HG03565 (cell line): ENCODE results near the gene FCRL5.
"Not testable (repeated sequence)": the region's sequence is repeated elsewhere in the genome, so short reads cannot be mapped to it uniquely, and the experiment has no call there.

ENCODE experiments used
- ATAC-seq: cut with Tn5 transposase; IDR thresholded peaks from one replicate; pipeline ENCODE4 v1.9.1; 2021; ENCODE audit warnings: mild to moderate bottlenecking, moderate library complexity; ENCODE audit not compliant: unreplicated experiment

Gene FCRL5

DNA sequence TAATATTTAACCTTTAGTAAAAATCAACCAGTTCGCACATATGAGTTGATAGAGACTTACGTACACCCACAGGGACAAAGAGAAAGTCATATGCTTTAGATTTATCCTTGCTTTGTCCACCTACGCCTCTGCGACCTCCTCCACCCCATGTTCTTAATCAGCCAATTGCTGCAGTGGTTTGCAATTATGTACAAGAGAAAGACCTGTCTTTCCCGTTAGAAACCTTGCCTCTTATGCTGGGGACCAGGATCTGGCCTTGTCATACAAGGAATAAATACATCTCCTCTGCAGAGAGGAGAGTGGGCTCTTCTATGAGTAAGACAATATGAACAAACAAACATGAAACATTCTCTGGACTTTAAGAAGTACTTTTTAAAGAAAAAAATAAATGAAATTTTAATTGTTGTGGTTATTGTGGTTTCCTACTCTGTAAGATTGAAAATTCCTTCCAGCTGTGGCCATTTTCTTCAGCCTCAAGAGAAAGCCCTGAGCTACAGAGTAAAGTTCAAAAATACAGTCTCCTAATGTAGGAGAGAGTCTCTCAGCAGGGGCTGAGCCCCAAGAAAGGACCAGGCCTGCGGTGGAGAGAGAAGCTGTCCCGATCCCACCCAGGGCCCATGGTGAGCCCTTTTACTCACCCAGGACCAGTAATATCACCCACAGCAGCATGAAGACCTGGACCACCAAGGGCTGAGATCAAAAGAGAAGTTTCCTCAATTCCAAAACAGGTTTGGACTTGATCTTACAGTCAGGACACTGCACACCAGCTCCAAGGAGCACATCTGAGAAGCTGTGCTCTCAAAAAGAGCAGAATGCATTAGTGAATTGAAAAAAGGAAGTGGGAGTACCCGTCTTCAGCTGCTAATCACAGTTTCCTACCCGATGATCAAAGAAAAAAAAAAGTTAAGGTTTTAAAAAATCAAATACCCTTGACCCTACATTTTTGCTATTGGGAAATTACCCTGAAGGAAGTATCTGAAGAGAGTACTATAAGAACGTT is at the start of gene FCRL5:
FCRL5 (minus strand) TSS at position 822 of the 1,000 bp plus-strand sequence; CDS start at position 669, 153 bp downstream.
- peak; percentile 69 for ATAC-seq

DNA sequence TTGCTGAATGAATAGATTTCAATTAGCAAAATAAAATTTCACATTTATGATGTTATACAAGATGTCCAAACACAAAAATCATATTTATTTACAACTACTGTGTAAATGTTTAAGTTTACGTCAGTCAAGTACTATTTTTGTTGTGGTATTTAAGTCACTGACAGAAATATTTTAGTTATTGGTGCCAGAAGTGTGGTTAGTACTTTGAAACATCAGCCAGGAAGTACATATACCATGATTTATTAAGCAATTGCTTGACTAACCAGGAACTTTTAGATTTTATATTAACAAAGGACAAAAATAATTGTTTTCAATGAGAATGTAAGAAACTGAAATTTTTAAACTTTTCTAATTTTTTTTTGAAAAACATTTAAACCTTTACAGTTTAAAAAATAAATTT is 47.9 kb upstream of the FCRL5 start:
- no peak for ATAC-seq

DNA sequence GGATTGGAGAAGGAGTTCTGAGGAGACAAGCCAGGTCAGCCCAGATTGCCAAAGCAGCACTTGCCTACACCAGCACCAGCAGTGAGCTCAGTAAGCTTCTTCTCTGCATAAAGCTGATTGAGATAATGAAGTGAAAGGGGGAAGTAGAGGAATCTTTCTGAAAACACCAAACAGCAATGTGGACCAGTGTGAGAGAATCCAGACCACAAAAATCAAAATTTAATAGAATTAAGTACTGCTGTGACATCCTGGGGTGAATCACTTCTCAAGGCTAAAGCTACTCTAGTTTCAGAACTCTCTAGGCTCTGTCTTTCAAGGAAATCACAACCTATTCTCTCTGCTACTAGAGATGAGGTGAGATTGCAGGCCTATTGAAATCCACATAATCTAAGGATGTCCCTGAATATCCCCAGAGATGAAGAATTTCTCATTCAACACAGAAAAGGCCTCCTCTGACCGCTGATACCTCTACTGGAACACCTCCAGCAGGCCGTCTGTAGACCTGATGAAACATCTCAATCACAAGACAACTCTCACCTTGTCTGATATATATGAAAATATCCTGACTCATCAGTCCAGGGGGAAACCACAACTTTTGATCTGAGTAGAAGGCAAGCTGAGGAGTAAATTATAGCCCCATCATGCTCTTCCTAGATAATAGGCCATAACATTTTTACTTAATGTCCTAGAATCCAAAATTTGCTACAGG is 45.8 kb upstream of the FCRL5 start, which contains the start of gene FCRL4:
FCRL4 (minus strand) TSS at position 127 of the 709 bp plus-strand sequence. CDS start 141 bp downstream, outside the sequence.
- no peak for ATAC-seq

- peak; percentile 45 for ATAC-seq
These were observed 44.1 kb upstream of the FCRL5 start for GRCh38 chr1:157596384-157596783.

DNA sequence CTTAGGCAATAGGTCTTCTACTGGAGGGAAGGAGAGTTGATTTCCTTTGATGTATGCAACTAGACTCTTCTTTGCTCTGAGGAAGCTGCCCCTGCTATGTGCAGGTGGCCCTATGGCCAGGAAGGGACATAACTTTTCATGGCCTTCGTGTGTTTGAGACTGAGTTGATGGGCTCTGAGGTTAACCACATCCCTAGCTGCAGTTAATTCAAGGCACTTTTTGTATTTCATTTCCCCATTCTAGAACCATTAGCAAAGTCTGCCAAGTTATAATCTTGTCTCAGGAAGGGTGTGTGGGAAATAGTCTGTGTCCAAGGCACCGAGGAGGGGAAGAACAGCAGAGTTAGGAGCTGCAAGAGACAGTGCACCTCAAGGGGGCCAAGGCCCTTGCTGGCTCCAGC is 43.0 kb upstream of the FCRL5 start:
- ATAC-seq = peak; percentile 62

- ATAC-seq = no peak
These were observed 33.7 kb upstream of the FCRL5 start for GRCh38 chr1:157585984-157586383.

DNA sequence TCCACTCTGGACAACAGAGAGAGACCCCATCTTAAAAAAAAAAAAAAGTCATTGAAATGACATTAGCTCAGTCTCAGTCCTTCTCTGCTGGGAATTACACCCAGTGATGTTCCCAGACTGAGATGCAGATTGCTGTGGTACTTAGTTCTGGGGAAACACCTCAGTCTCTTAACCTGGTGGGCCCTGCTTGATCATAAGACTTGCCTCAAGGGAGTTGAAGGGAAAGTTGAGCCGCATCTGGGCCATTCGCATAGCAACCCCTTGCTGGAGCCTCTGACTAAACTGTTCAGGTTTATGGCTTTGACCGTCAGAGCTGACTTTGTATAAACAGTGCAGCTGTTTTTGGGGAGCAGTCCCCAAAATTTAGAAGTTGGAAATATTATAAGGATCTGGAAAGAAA is 32.2 kb upstream of the FCRL5 start:
- no peak for ATAC-seq

- ATAC-seq = no peak
These were observed 28.5 kb upstream of the FCRL5 start for GRCh38 chr1:157580828-157581210.

- no peak for ATAC-seq
These were observed 28.0 kb upstream of the FCRL5 start for GRCh38 chr1:157580179-157580827.

GRCh38 chr1:157577420-157577819 is 25.1 kb upstream of the FCRL5 start:
- no peak for ATAC-seq

DNA sequence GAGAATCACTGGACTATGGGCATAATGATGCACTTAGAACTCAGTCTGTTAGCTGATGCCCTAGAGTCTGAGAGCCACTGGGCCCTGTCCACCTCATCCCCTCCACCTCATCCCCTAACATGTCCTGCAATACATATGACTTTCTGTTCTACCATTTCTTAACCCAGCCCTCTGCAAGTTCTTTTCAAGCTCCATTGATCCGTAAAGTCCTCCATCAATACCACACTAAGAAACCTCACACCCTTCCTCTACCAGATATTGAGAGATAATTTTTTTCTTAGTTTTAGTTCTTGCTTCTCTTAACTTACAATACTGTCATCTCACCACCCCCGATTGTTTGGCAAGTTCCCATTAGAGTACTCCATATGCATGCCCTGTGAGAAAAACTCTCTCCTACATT is 23.4 kb upstream of the FCRL5 start:
- peak; percentile 72 for ATAC-seq

- ATAC-seq = no peak
These were observed 22.5 kb upstream of the FCRL5 start for GRCh38 chr1:157574836-157575235.

DNA sequence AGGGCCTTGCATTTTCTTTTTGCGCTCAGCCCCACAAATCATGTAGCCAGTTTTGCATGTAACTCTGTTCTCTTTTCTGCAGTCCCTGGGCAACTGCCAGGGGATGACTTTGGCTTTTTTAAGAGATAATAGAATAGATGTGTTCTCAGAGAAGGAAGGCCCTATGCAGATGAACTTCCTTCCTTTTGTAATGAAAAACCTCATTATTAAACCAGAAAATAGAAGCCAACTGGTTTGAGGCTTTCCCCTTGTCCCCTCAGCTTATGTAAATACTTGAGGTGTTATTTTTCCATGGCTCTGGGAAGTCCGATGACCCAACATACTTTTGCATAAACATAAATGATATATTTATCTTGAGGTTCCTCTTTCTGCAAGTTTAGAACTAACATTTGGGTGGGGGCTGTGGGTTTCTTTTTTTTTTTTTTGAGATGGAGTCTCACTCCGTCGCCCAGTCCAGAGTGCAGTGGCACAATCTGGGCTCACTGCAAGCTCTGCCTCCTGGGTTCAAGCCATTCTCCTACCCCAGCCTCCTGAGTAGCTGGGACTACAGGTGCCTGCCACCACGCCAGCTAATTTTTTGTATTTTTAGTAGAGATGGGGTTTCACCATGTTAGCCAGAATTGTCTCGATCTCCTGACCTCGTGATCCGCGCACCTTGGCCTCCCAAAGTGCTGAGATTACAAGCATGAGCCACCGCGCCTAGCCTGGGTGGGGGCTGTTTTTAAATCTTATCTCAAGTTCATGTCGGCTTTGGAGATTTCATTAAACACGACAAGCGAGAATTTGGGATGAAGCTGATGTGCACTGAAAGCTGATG is 14.4 kb upstream of the FCRL5 start:
- no peak for ATAC-seq

DNA sequence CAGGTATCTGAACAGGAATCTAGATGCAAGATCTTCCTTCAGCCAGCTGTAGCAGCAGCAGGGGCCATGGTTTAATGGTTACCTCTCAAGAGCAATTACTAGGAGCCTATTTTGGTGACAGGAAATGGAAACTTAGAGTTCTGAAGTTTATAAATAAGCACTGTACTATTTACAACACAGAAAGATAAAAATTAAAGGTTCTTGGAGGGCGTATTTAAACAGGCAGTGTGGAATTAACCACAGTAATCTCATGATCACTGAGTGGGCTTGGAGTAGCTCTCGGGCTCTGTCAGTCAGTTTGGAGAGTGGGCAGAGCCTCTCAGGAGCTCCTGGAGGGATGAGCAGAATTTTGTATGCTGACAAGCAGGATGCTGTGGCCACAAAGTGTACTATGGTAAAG is 10.2 kb upstream of the FCRL5 start:
- ATAC-seq = peak; percentile 60

GRCh38 chr1:157558119-157558518 is 5.8 kb upstream of the FCRL5 start:
- ATAC-seq = no peak

GRCh38 chr1:157548081-157548480 is 4.2 kb downstream of the FCRL5 start:
- not testable (repeated sequence) for ATAC-seq

GRCh38 chr1:157542676-157543075 is 9.6 kb downstream of the FCRL5 start:
- ATAC-seq = no peak

- no peak for ATAC-seq
These were observed 11.5 kb downstream of the FCRL5 start for GRCh38 chr1:157540852-157541251.

DNA sequence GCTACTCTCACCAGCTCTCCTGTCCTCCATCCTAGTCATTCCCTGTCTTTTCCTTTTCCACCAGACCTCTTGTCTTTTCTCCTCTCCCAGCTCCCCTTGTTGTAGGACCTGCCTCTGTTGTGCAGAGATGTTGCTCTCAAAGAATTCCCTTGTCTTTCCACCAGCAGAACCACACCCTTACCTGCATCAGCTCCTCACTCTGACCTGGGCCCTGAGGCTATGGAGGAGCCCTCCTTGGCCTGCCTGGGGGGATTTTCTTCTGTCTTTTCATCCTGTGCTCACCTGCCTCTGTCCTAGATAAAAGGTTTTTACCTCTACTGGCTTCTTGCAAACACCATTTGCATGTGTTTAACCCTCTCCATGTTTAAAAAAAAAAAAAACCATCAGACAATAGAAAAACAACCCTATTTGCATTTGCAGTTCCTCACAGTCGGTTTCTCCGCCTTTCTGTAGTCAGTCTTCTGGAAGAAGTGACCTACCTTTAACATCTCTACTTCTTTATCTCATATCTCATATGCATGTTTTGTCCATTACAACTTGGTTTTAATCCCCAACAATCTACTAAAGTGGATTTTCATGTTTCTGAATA is 12.1 kb downstream of the FCRL5 start:
- no peak for ATAC-seq

GRCh38 chr1:157539568-157539967 is 12.7 kb downstream of the FCRL5 start:
- no peak for ATAC-seq
